Heart right ventricle (tissue), 16 donors: ENCODE results near the gene ZNF639. TPM values are rescaled to one million over a fixed set of nuclear protein-coding genes. Genes with fewer than 3 reads are reported as not detected.
"Not testable (repeated sequence)": the region's sequence is repeated elsewhere in the genome, so short reads cannot be mapped to it uniquely, and the experiment has no call there.

Source experiments
- ATAC-seq, 8 donors: fragments of 200-7000 bp; cut with Tn5 transposase; one replicate each; pipeline ENCODE4 v1.9.1; 2020; ENCODE audit warnings: mild to moderate bottlenecking in 8 of 8, moderate library complexity in 8 of 8, moderate number of reproducible peaks in 1 of 8
- DNase-seq, 2 donors: peaks; one replicate each; pipeline ENCODE4 v3.0.0-alpha.2; 2020
- H3K27ac ChIP-seq, 10 donors: fragments of 200-600 bp; sonication (generic) in 2 of 10; one replicate each; pipeline versions ENCODE4 v1.5.0 to v1.8.0; 2020 to 2022; ENCODE audit warnings: mild to moderate bottlenecking in 3 of 10
- H3K27me3 ChIP-seq, 7 donors: fragments of 200-600 bp; one replicate each; pipeline ENCODE4 v1.8.0; 2021 to 2022; ENCODE audit warnings: mild to moderate bottlenecking in 2 of 7
- H3K36me3 ChIP-seq, 9 donors: fragments of 200-600 bp; sonication (generic) in 1 of 9; one replicate each; pipeline versions ENCODE4 v1.5.0 to v1.8.0; 2020 to 2022; ENCODE audit warnings: mild to moderate bottlenecking in 2 of 9
- H3K4me1 ChIP-seq, 9 donors: fragments of 200-600 bp; sonication (generic) in 1 of 9; one replicate each; pipeline versions ENCODE4 v1.5.0 to v1.8.0; 2020 to 2022; ENCODE audit warnings: mild to moderate bottlenecking in 4 of 9
- H3K4me3 ChIP-seq, 10 donors: fragments of 200-600 bp; sonication (generic) in 2 of 10; one replicate each; pipeline versions ENCODE4 v1.5.0 to v1.8.0; 2020 to 2022; ENCODE audit warnings: mild to moderate bottlenecking in 7 of 10, moderate library complexity in 2 of 10
- H3K9me3 ChIP-seq, 11 donors: fragments of 200-600 bp in 10 of 11; sonication (generic) in 2 of 11; one replicate each; pipeline versions ENCODE4 v1.5.0 to v1.8.0; 2013 to 2022; ENCODE audit warnings: mild to moderate bottlenecking in 2 of 11, control low read depth in 1 of 11, moderate library complexity in 1 of 11
- CTCF ChIP-seq, 9 donors: fragments of 200-600 bp; sonication (generic) in 2 of 9; IDR thresholded peaks; one replicate each; pipeline versions ENCODE4 v1.5.0 to v1.8.0; 2021 to 2022; ENCODE audit warnings: antibody characterized with exemption in 9 of 9, mild to moderate bottlenecking in 5 of 9, moderate library complexity in 1 of 9
- WGBS, 2 donors: extraction: QIAGEN DNeasy Blood & Tissue Kit; methylation state at CpG; one replicate each; pipeline ENCODE4 v1.1.7; 2013; ENCODE audit warnings: inconsistent platforms in 1 of 2; 5-methylcytosine and 5-hydroxymethylcytosine counted together
- intact Hi-C, 10 donors: fragments of 100-400 bp; cut with DNase I; formaldehyde crosslinking; loops; one replicate each; pipeline versions ENCODE4 v1.11.1 to v1.14.2; 2022
- long read RNA-seq, 3 donors: library from polyadenylated mRNA; unstranded; transcript quantifications; one replicate each; pipeline ENCODE4 v2.0.0, GENCODE V29; 2020 to 2021
- polyA plus RNA-seq, 2 donors: library from polyadenylated mRNA; stranded (reverse); fragments of 200-250 nt; gene quantifications; one replicate each; pipeline ENCODE4 v1.2.3, GENCODE V29; 2013
- total RNA-seq, 10 donors: library from RNA; stranded (reverse); fragmentation: NEBNext Ultra II Directional in 3 of 10; extraction: Animal tissue kit (Norgen Biotek cat#: 25700) in 3 of 10; gene quantifications; one replicate each; pipeline versions ENCODE4 v1.2.1 to v1.2.4, GENCODE V29; 2021 to 2023
- donor health status: Arrhythmogenic right ventricular cardiomyopathy.
- donor health status: ischemic (EF 13 %, LVEDD 7.1; RV severe dilation, severe dysfunction).
- donor health status: healthy with polysubstance abuse.
- donor health status: DM: no; HTN: yes; CAD: no.
- donor health status: DM: no; HTN: no; CAD: no.
- donor health status: ischemic (EF 25% LVEDD 6.9; RV normal size, moderate dysfunction).
- donor health status: ischemic (EF 25% LVEDD 5.7; RV mildly dilated, moderate dysfunction).
- donor health status: healthy.
- donor health status: DM: yes; HTN: yes; CAD: no.
- donor health status: Ischemic cardiomyopathy.
- donor health status: ischemic (EF 35%, LVEDD 5.7; RV mildly dilated, moderate dysfunction).
- donor health status: nonischemic (EF 11% LVEDD 7.7; RV severe dilation, severe dysfunction).
- donor health status: DM: yes; HTN: yes; CAD: no.
- donor health status: PGD.
- donor health status: ischemic (EF 29% LVEDD 5.4; RV normal size, mild dysfunction).
- donor health status: nonischemic (EF 23%, LVEDD 6.1; RV moderate dilation, normal function).

ZNF639 gene, protein sequence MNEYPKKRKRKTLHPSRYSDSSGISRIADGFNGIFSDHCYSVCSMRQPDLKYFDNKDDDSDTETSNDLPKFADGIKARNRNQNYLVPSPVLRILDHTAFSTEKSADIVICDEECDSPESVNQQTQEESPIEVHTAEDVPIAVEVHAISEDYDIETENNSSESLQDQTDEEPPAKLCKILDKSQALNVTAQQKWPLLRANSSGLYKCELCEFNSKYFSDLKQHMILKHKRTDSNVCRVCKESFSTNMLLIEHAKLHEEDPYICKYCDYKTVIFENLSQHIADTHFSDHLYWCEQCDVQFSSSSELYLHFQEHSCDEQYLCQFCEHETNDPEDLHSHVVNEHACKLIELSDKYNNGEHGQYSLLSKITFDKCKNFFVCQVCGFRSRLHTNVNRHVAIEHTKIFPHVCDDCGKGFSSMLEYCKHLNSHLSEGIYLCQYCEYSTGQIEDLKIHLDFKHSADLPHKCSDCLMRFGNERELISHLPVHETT
- total RNA-seq (10 to 100 TPM; 25.8 to 41.0 (median 30.6) TPM), polyA plus RNA-seq (10 to 100 TPM; 14.1 to 18.5 TPM)
- long read RNA-seq, donor 1, transcript ZNF639-209 (6 exons, 2,033 nt), result minor isoform, 11 of 71 reads
- long read RNA-seq, donor 1, transcript ZNF639-207 (7 exons, 1,228 nt), result major isoform, 47 of 71 reads
- long read RNA-seq, donor 1, partial matches to known transcripts, result 6 of 71 reads
- long read RNA-seq, donor 1, other reads (novel, unspliced or antisense), result 5 of 71 reads
- long read RNA-seq, donor 2, transcript ZNF639-209 (6 exons, 2,033 nt), result minor isoform, 18 of 76 reads
- long read RNA-seq, donor 2, transcript ZNF639-207 (7 exons, 1,228 nt), result major isoform, 40 of 76 reads
- long read RNA-seq, donor 2, partial matches to known transcripts, result 2 of 76 reads
- long read RNA-seq, donor 2, other reads (novel, unspliced or antisense), result 10 of 76 reads
- long read RNA-seq, donor 3, partial matches to known transcripts, result 1 of 12 reads
- long read RNA-seq, donor 3, other reads (novel, unspliced or antisense), result 5 of 12 reads

- Histone ChIP-seq H3K36me3 (peaks cover 0 to 25% (median 0%) of the 10 kb centered on the region in 9 donors), H3K9me3 (no peaks in the 10 kb centered on the region), H3K27me3 (no peaks in the 10 kb centered on the region), H3K27ac (peak within 1 kb of the TSS; percentile 93 to 99 (median 97)), H3K4me3 (peak within 1 kb of the TSS; percentile 82 to 99 (median 90)), H3K4me1 (peaks cover 3 to 54% (median 31%) of the 10 kb centered on the region in 9 donors)
- TF ChIP-seq CTCF (IDR thresholded peaks at IDR 0.05), result peak; percentile 82 to 95 (median 86)
- WGBS, 2 donors, result 1% methylated on average over 57 to 73 of the region's 75 CpGs
- DNase-seq (peak; percentile 80 to 88), ATAC-seq (peak; percentile 87 to 95 (median 92))
- intact Hi-C loops, result loop anchor here in 6 of 10 donors (1.0 to 5.0 kb wide), 9 partner anchors 24 to 305 kb away; partner anchors contain the start of genes PIK3CA (in 3 of the 6), ACTL6A (in 2 of the 6), MFN1 (in 2 of the 6) and ZMAT3 (in 1 of the 6)
These were observed at the start of gene ZNF639 for GRCh38 chr3:179322286-179323196. TSS of gene ZNF639 (plus strand) at chr3:179323031. CDS start at chr3:179328294, 5,263 bp downstream.

DNA sequence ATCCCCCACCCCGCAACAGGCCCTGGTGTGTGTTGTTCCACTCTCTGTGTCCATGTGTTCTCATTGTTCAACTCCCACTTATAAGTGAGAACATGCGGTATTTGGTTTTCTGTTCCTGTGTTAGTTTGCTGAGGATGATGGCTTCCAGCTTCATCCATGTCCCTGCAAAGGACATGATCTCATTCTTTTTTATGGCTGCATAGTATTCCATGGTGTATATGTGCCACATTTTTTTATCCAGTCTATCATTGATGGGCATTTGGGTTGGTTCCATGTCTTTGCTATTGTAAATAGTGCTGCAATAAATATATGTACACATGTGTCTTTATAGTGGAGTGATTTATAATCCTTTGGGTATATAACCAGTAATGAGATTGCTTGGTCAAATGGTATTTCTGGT, 48.4 kb upstream of the ZNF639 start:
- H3K4me1 ChIP-seq, H3K4me3 ChIP-seq, H3K27ac ChIP-seq, H3K36me3 ChIP-seq, DNase-seq, ATAC-seq, H3K27me3 ChIP-seq, intact Hi-C loops, H3K9me3 ChIP-seq: not testable (repeated sequence)
- WGBS, 2 donors, result 92 to 100% methylated on average over 2 of the region's 2 CpGs

- intact Hi-C loops, result no loop called here
- Histone ChIP-seq H3K27me3 (peaks cover 0 to 5% (median 0%) of the 10 kb centered on the region in 7 donors), H3K9me3 (no peaks in the 10 kb centered on the region), H3K36me3 (no peaks in the 10 kb centered on the region), H3K4me1 (peaks cover 0 to 3% (median 0%) of the 10 kb centered on the region in 9 donors), H3K27ac (no peak overlapping the region), H3K4me3 (no peak overlapping the region)
- WGBS, 2 donors, result 73 to 75% methylated on average over 3 of the region's 3 CpGs
- DNase-seq (no peak), ATAC-seq (no peak)
- no peak for TF ChIP-seq CTCF (IDR thresholded peaks at IDR 0.05)
These were observed 46.8 kb upstream of the ZNF639 start for GRCh38 chr3:179276001-179276400.

- Histone ChIP-seq H3K4me3 (no peak overlapping the region), H3K9me3 (no peaks in the 10 kb centered on the region), H3K4me1 (peaks cover 0 to 3% (median 0%) of the 10 kb centered on the region in 9 donors), H3K36me3 (no peaks in the 10 kb centered on the region), H3K27ac (no peak overlapping the region), H3K27me3 (peaks cover 0 to 5% (median 0%) of the 10 kb centered on the region in 7 donors)
- WGBS, 2 donors, result 85% methylated on average over 3 of the region's 3 CpGs
- no peak for ATAC-seq
- intact Hi-C loops, result no loop called here
- DNase-seq, result no peak
- no peak for TF ChIP-seq CTCF (IDR thresholded peaks at IDR 0.05)
These were observed 46.1 kb upstream of the ZNF639 start for GRCh38 chr3:179276743-179277142.
